SK-N-SH treated with all-trans-retinoic acid at 6 μM for 48 hours (cell line): Measurements from ENCODE around the gene HTD2.

Experiments used
- GLIS3 ChIP-seq: fragments of 250-450 bp; sonication (Bioruptor Pico); IDR thresholded peaks from 2 replicates; pipeline ENCODE4 v1.5.0; 2020; ENCODE audit warnings: mild to moderate bottlenecking, moderate library complexity
- OSR1 ChIP-seq: fragments of 250-450 bp; sonication (Bioruptor Pico); IDR thresholded peaks from 2 replicates; pipeline ENCODE4 v1.8.0; 2022; ENCODE audit warnings: moderate library complexity, mild to moderate bottlenecking, inconsistent platforms
- TF ChIP-seq, protein P1 (sequence below): fragments of 250-450 bp; sonication (Bioruptor Pico); IDR thresholded peaks from 2 replicates; pipeline ENCODE4 v1.5.1; 2021; ENCODE audit warnings: mild to moderate bottlenecking, moderate library complexity

DNA sequence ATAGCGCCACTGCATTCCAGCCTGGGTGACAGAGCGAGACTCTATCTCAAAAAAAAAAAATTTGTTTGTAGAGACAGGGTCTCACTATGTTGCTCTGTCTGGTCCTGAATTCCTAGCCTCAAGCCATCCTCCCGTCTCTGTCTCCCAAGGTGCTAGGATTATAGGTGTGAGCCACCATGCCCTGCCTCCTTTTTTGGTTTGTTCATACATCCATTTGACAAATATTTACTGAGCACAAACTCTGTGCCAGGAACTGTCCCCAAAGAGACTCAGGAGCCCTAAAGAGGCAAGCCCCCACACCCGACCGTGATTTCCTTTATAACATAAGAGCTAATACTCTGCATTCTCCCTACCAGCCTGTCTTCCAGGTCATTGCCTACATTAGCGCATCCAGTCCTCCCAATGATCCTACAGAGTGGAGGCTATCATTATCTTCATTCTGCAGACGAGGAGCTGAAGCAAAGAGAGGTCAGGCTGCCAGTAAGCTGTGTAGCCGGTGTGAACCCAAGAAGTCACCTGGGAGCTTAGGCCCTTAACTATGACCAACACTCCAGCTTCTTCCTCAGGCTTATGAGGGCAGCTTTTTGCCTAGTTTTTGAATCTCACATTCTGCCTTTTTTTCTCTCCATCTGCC lies 20.1 kb downstream of the HTD2 start:
- TF ChIP-seq, protein P1, sequence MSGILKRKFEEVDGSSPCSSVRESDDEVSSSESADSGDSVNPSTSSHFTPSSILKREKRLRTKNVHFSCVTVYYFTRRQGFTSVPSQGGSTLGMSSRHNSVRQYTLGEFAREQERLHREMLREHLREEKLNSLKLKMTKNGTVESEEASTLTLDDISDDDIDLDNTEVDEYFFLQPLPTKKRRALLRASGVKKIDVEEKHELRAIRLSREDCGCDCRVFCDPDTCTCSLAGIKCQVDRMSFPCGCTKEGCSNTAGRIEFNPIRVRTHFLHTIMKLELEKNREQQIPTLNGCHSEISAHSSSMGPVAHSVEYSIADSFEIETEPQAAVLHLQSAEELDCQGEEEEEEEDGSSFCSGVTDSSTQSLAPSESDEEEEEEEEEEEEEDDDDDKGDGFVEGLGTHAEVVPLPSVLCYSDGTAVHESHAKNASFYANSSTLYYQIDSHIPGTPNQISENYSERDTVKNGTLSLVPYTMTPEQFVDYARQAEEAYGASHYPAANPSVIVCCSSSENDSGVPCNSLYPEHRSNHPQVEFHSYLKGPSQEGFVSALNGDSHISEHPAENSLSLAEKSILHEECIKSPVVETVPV (CRISPR knock-in tag): no peak
- TF ChIP-seq GLIS3 (CRISPR knock-in tag): no peak
- TF ChIP-seq OSR1 (CRISPR knock-in tag): no peak
